Gastrocnemius medialis (tissue), 4 donors: ENCODE measurements around the gene FAM163B.

Source experiments
- POLR2A ChIP-seq, 2 donors: fragments of 450-650 bp; IDR thresholded peaks; one replicate each; pipeline ENCODE4 v1.6.1; 2017; ENCODE audit warnings: antibody characterized with exemption in 2 of 2, mild to moderate bottlenecking in 2 of 2, moderate library complexity in 2 of 2
- TF ChIP-seq, protein P1 (sequence below), 5 experiments: fragments of 450-650 bp in 3 of 5; fragments of 200-600 bp in 2 of 5; sonication (generic) in 2 of 5; IDR thresholded peaks in 4 of 5; conservative IDR thresholded peaks in 1 of 5; 1 replicate in 4 of 5; 2 replicates in 1 of 5; pipeline ENCODE4 v1.5.1; 2016 to 2019; ENCODE audit warnings: antibody characterized with exemption in 5 of 5, mild to moderate bottlenecking in 3 of 5, moderate library complexity in 3 of 5

DNA sequence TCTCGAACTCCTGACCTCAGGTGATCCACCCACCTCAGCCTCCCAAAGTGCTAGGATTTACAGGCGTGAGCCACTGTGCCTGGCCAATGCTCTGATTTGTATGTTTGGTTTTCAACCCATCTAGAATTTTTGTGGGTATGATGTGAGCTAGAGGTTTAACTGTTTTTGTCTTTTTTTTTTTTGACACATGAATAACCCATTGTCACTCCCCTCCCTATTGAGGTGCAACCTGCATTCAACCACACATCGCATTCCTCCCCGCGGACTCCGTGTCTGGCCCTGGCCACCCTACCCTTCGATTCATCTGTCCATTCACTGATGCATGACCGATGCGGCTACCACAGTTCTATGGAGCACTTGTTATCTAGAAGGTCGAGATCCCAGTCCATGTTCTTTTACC lies 9.5 kb upstream of the FAM163B start:
- TF ChIP-seq, protein P1, sequence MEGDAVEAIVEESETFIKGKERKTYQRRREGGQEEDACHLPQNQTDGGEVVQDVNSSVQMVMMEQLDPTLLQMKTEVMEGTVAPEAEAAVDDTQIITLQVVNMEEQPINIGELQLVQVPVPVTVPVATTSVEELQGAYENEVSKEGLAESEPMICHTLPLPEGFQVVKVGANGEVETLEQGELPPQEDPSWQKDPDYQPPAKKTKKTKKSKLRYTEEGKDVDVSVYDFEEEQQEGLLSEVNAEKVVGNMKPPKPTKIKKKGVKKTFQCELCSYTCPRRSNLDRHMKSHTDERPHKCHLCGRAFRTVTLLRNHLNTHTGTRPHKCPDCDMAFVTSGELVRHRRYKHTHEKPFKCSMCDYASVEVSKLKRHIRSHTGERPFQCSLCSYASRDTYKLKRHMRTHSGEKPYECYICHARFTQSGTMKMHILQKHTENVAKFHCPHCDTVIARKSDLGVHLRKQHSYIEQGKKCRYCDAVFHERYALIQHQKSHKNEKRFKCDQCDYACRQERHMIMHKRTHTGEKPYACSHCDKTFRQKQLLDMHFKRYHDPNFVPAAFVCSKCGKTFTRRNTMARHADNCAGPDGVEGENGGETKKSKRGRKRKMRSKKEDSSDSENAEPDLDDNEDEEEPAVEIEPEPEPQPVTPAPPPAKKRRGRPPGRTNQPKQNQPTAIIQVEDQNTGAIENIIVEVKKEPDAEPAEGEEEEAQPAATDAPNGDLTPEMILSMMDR (IDR thresholded peaks at IDR 0.05 in 4 of 5, conservative IDR thresholded peaks at IDR 0.05 in 1 of 5): no peak
- TF ChIP-seq POLR2A (IDR thresholded peaks at IDR 0.05): no peak
